HG02840 (cell line): ENCODE results near the gene CNN1.
A peak's percentile ranks its signal among the peaks of the same experiment; 100 is the strongest.
"Not testable (repeated sequence)": the region's sequence is repeated elsewhere in the genome, so short reads cannot be mapped to it uniquely, and the experiment has no call there.

Source experiments
- ATAC-seq: cut with Tn5 transposase; IDR thresholded peaks from one replicate; pipeline ENCODE4 v1.9.1; 2021; ENCODE audit warnings: mild to moderate bottlenecking, moderate library complexity, moderate number of reproducible peaks; ENCODE audit not compliant: unreplicated experiment, low FRiP score

The CNN1 gene

DNA sequence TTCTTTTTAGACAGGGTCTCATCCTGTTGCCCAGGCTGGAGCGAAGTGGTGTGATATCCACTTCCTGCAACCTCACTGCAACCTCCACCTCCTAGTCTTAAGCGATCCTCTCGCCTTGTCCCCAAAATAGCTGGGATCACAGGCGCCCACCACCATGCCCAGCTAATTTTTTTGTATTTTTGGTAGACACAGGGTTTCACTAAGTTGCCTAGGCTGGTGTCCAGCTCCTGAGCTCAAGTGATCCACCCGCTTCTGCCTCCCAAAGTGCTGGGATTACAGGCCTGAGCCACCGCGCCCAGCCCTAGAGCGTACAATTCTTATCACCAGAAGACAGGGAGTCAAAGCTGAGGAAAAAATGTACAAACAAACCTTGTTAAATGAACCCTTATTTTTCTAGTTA, 24.9 kb downstream of the CNN1 start:
- no peak for ATAC-seq

DNA sequence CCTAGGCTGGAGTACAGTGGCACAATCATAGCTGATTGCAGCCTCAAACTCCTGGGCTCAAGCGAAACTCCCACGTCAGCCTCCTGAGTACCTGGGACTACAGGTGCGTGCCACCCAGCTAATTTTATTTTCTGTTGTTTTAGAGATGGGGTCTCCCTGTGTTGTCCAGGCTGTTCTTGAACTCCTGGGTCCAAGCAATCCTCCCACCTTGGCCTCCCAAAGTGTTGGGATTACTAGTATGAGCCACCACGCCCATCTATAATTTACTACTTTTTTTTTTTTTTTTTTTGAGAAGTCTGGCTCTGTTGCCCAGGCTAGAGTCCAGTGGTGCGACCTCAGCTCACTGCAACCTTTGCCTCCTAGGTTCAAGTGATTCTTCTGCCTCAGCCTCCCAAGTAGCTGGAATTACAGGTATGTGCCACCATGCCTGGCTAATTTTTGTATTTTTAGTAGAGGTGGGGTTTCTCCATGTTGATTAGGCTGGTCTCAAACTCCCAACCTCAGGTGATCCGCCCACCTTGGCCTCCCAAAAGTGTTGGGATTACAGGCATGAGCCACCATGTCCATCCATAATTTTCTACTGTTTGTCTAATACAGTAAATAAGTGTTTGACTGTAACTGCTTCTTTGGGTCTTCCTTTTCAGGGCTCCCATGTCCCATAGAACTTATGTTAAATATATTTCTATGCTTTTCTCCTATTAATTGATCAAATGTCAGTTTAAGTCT, 25.6 kb downstream of the CNN1 start:
- ATAC-seq = not testable (repeated sequence)

DNA sequence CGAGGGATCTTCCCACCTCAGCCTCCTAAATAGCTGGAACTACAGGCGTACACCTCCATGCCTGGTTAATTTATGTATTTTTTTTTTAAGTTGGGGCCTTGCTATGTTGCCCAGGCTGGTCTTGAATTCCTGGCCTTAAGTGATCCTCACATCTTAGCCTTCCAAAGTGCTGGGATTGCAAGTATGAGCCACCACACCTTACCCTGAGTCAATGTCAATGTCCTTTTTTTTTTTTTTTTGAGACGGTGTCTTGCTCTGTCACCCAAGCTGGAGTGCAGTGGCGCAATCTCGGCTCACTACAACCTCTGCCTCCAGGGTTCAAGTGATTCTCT, 27.0 kb downstream of the CNN1 start:
- not testable (repeated sequence) for ATAC-seq

DNA sequence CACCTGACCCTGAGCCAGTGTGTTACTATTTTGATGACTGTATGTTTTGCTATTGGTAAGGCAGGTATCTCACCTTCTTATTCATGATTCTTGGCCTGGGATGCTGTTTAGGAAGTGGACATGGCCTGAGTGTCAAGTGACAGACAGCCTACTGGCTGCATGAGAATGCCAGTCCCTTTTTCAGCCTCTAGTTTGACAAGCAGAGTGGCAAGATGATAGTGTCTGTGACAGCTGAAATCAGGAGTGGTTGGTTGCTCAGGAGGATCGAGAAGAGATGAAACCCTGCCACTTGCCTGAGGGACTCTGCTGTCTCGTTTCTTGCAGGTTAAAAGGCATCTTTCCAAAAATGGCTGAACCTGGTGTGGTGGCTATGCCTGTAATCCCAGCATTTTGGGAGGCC, 27.5 kb downstream of the CNN1 start:
- ATAC-seq = no peak

DNA sequence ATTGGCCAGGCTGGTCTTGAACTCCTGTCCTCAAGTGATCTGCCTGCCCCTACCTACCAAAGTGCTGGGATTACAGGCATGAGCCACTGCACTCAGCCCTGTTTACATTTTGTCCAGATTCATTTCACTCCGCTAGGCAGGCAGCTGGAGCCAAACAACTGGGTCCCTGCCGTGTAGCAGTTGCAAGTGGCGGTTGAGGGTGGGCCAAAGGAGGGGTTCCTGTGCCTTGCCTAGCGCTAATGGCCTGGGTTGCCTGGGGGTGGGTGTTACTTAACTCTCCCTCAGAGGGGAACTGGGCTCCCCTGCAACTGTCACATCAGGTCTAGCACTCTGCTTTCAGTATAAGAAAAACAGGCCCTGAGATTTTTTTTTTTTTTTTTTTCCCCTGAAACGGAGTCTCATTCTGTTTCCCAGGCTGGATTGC, 31.4 kb downstream of the CNN1 start:
- no peak for ATAC-seq

DNA sequence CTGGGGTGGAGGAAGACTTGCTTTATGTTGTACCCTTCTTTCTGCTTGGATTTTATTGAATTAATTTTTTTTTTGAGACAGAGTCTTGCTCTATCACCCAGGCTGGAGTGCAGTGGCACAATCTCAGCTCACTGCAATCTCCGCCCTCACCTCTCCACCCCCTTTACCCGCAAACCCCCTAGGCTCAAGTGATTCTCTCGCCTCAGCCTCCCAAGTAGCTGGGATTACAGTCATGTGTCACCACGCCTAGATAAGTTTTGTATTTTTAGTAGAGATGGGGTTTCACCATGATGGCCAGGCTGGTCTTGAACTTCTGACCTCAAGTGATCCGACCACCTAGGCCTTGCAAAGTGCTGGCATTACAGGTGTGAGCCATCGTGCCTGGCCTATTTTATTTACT, 34.7 kb downstream of the CNN1 start:
- ATAC-seq = not testable (repeated sequence)

DNA sequence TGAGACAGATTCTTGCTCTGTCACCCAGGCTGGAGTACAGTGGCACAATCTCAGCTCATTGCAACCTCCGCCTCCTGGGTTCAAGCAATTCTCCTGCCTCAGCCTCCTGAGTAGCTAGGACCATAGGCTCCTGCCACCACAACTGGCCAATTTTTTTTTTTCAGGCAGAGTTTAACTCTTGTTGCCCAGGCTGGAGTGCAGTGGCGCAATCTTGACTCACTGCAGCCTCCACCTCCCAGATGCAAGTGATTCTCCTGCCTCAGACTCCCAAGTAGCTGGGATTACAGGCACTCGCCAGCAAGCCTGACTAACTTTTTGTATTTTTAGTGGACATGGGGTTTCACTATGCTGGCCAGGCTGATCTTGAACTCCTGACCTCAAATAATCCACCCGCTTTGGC, 35.1 kb downstream of the CNN1 start:
- not testable (repeated sequence) for ATAC-seq

DNA sequence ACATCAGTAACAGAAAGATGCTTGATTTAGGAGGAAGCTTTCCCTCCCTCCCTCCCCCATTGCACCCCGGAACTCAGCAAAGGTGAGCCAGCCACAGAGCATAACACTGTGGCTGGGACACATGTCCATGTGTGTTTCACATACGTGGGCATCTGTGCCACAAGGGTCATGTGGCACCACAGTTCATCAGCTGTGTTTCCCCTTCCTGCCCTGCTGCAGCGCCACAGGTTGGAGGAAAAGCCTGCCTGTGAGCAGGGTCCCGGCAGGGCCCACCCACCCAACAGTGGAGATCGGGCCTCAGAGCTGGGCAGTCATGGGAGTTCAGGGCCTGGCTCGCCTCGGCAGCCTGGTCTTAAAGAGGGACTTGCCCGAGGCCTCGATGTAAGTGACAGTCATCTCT, 36.0 kb downstream of the CNN1 start:
- ATAC-seq = no peak

DNA sequence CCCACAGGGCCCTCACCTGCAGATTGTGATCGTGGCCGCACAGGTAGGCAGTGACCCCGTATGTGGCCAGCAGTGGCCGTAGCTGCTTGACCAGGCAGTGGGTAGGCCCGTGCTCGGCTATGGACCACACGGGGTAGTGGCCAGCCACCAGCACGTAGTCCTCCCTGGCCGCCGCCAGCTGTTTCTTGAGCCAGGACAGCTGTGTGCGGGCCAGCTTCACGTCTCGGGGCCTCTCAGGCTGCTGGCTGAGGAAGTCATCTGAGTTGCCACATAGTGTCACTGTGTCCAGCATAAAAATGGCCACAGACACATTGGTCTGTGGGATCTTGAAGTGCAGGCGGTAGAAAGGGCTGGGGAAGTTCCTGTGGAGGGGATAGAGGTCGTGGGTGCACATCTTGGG, 37.6 kb downstream of the CNN1 start:
- no peak for ATAC-seq

DNA sequence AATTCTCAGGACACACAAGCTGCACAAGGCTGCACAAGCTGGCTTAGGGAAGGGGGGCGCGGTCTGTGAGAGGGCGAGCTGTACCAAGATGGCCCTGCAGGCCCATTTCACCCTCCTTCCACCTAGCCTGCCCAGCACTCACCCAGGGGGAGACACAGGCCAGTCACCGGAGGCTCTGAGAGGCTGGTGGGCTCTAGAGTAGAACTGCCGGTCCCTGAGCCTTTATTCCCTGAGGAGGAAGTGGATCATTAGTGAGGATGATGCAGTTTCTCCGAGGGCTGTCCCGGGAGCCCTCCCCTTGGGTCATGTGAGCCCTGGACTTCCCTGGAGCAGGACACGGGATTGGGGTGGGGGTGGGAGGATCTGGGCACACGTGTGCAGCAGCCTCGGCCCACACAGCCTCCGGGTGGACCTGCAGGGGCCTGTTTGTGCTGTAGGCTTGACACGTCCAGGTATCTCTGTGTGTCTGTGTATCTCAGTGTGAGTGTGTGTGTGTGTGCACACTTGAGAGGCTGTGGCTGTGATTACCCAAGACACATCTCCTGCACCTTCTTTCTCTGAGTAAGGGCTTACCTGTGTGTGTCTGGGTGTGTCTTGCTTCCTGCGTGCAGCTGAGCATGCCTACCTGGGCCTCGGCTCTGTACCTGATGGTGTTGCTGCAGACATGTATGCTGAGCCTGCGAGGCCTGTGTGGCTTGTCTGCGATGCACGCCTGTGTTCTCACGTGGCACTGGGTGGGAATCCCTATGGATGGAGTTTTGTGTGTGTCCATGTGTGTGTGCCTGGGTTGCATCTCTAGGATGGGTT, 39.0 kb downstream of the CNN1 start, which contains the start of gene ACP5:
TSS of gene ACP5 (minus strand) at position 195 of the 807 bp plus-strand sequence. CDS start 328 bp downstream, outside the sequence.
- ATAC-seq = no peak

DNA sequence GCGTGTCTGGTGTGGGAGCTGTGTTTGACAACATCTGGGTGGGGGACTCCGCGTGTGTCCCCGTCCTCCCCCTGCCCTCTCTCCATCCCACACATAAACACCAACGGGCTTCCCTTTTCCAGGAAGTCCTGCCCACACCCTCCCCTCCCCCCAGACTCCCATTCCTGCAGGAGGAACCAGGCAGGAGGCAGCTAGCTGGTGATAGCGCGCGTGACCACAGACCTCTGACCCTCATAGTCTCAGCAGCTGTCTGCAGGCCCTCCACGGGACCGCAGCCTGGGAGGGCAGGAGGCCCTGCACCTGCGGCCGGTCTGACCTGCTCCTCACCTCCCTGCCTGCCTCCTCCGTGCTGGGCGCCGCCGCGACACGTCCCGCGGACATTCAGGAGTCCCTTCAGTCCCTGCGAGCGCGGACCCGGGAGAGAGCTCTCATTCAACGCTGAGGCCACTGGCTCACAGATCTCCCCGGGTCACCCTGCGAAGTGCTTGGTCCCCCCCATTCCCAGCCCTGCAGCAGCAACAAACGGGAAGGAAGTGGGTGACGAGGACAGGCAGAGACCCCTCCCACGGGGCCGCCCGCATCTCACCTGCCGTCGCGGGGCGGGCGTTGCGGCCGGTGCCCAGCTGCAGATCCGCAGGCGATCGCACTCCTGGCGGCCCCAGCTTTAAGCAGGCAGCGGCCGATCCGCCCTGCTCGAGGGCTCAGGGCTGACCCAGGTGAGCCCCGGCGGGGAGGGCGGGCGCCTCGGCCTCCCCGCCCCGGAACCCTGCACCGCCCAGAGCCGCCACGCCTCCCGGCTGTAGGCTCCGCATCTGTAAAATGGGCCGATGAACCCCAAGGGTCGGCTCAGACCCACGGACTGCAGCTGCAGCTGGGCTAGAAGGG, 39.8 kb downstream of the CNN1 start:
- ATAC-seq = no peak

DNA sequence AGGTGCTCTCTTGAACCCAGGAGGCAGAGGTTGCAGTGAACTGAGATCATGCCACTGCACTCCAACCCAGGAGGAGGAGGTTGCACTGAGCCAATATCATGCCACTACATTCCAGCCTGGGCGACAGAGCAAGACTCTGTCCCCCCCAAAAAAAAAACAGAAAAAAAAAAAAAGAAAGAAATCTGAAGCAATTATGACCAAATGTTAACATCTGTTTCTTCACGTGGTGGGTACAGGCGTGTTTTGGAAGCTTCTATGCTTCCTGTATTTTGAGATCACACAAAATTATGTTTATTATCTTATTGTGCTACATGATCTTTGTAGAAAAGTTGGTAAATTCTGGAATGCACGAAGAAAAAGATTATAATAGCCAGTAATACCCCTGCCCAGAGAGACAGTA, 41.5 kb downstream of the CNN1 start:
- no peak for ATAC-seq

DNA sequence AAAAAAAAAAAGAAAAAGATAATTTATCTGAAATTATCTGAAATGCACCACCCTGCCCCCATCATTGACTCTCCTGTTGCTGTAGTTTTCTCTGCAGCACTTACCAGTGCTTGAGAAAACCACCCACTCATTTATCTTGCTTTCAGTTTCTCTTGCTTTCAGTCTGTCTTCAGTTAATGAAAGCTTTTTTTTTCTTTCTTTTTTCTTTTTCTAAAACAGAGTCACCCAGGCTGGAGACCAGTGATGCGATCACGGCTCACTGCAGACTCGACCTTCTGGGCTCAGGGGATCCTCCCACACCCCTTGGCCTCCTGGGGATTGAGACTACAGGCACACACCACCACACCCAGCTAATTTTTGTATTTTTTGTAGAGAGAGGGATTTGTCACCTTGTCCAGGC, 43.1 kb downstream of the CNN1 start:
- peak; percentile 71 for ATAC-seq

DNA sequence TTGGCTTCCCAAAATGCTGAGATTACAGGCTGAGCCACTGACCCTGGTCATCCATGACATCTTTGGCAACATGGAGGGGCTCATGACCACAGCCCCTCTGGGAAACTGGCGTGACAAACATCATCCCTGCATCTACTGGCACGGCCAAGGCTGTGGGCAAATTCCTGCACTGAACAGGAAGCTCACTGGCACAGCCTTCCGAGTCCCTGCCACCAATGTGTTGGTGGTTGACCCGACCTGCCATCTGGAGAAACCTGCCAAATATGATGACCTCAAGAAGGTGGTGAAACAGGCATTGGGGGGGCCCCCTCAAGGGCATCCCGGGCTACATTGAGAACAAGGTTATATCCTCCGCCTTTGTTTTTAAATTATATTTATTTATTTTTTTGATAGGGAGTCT, 47.7 kb downstream of the CNN1 start:
- no peak for ATAC-seq

DNA sequence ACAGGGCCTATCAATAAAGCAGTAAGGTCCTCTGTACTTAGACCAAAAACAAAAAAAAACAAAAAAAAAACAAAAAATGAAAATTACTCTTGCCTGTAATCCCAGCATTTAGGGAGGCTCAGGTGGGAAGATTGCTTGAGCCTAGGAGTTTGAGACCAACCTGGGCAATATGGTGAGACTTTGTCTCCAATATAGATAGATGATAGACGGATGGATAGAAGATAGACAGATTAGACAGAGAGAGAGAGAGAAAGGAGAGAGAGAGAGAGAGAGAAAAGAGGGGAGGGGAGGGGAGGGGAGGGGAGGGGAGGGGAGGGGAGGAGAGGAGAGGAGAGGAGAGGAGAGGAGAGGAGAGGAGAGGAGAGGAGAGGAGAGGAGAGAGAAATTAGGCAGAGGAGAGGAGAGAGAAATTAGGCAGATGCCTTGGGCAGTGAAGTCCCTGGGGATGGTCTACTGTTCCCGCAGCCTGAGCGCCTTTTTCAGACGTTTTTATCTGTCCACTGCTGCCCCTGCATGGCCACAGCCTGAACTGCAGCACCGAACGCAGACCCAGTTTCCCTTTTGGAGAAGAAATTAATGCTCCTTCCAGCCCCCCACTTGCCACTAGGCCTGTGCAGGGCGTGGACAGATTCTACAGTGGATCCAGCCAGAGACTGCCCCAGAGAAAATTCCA, 48.8 kb downstream of the CNN1 start:
- no peak for ATAC-seq

DNA sequence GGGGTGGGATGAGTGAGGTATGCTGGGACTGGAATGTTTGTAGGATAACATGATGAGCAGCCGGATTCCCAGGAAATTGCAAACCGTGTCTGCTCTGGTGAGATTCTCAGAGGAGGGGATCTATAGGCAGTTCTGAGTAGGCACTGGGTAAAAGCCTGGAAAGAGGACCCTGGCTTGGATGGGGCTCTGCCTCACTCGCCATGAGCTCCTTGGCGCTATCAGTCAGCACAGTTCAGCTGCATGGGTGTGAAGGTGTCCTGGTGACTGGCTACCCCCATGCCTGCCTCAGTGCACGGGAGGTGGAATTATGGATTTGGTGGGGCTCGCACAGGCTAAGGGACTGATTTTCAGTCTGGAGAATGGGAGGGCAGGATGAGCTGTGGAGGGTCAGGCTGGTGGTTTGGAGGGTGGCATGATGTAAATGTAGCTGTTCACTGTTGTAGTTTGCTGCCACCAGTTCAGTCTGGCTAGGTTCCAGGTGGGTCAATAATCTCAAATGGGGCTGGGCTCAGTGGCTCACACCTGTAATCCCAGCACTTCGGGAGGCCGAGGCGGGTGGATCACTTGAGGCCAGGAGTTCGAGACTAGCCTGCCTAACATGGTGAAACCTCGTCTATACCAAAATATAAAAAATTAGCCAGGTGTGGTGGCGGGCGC, 49.5 kb downstream of the CNN1 start:
- ATAC-seq = no peak

DNA sequence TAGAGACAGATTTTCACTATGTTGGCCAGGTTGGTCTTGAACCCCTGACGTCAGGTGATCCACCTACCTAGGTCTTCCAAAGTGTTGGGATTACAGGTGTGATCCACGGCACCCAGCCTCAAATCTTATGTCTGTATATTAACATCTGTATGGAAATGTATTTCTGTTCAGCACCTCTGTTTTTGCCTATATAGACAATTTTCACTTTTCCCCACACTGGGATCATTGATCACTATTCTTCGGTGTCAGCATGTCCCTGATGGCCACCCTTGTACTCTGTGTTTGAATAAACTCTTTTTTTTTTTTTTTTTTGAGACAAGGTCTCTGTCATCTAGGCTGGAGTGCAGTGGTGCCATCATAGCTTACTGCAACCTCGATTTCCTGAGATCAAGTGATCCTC, 55.4 kb downstream of the CNN1 start:
- ATAC-seq = no peak

DNA sequence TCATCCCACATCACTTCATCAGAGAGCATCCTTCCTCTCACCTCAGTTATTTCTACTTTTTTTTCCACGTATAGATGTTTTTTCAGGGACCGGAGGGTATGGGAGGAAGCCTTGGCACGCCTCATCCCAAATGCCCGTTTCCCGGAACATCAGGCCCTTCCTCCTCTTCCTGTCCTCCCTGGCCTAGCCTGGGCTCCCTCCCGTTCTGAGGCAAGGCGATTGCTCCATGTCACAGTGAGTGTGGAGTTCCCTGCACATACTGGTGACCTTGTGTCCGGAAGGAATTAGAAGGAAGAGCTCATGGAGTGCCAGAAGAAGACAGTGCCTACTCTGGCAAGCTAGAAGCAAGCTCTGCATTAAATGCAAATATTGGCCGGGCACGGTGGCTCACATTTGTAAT, 57.5 kb downstream of the CNN1 start:
- no peak for ATAC-seq

DNA sequence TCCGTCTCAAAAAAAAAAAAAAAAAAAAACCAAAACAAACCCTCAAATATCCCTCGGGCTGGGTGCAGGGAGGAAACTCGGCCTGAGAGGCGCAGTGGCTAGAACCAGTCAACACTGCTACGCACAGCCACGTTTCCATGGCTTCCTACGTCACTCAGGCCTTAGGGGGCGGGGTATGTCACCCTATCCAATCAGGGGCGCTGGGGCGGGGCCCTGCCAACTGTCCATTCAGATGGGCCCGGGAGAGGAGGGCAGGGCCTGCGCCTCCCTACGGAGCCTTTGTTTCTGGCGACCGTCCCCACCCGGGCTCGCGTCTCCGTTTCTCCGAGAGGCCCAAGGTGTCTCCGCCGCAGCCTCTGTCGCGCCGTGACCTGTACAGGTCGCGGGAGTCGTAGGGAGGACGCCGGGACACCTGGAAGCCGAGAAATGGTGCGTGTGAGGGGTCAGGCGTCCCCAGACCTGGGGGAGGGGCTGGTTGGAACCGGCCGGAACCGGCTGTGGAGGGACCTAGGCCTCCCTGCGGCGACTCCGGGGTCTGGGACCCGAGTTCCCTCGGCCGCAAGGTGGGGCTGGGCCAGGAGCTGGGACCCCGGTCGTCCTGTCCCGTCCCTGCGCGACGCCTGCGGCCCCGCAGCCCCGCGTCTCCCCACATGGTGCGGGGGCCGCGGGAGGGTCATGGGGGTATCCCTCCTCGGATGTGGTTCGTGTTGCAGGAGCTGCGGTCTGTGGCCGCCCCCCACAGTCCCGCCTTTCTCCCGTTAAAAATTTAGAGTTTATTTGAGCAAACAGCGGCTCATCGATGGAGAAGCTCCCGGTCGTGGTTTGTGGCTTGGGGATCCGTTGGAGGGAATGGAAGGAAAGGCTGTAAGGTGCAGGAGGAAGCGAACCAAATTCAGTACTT, 58.8 kb downstream of the CNN1 start, which contains the start of gene ZNF627:
TSS of gene ZNF627 (plus strand) at position 282 of the 901 bp plus-strand sequence. CDS start at position 427, 145 bp downstream.
- ATAC-seq = peak; percentile 96
